GM18907 (cell line): ENCODE results near the gene DYNLRB1.

Experiments
- ATAC-seq: cut with Tn5 transposase; IDR thresholded peaks from one replicate; pipeline ENCODE4 v1.9.1; 2021; ENCODE audit warnings: mild to moderate bottlenecking, moderate library complexity; ENCODE audit not compliant: unreplicated experiment

The DYNLRB1 gene

GRCh38 chr20:34577061-34577460 lies 60.8 kb downstream of the DYNLRB1 start:
- no peak for ATAC-seq

- ATAC-seq: no peak
These were observed 61.8 kb downstream of the DYNLRB1 start for GRCh38 chr20:34578025-34578424.

GRCh38 chr20:34578521-34578920 lies 62.3 kb downstream of the DYNLRB1 start:
- no peak for ATAC-seq

- no peak for ATAC-seq
These were observed 63.2 kb downstream of the DYNLRB1 start for GRCh38 chr20:34579191-34579978.

- peak; percentile 46 for ATAC-seq
These were observed 64.0 kb downstream of the DYNLRB1 start for GRCh38 chr20:34579979-34580940.

- no peak for ATAC-seq
These were observed 65.3 kb downstream of the DYNLRB1 start for GRCh38 chr20:34581341-34582184.

- ATAC-seq: no peak
These were observed 66.0 kb downstream of the DYNLRB1 start for GRCh38 chr20:34582221-34582620.

- no peak for ATAC-seq
These were observed 66.7 kb downstream of the DYNLRB1 start for GRCh38 chr20:34582911-34583310.

GRCh38 chr20:34583544-34583943 lies 67.3 kb downstream of the DYNLRB1 start:
- no peak for ATAC-seq

GRCh38 chr20:34585019-34585418 lies 68.8 kb downstream of the DYNLRB1 start:
- ATAC-seq: no peak

- ATAC-seq: no peak
These were observed 70.4 kb downstream of the DYNLRB1 start for GRCh38 chr20:34586488-34587163.
